Measurements from ENCODE around the gene TBC1D3B. TPM values are rescaled to one million over a fixed set of nuclear protein-coding genes. Genes with fewer than 3 reads are reported as not detected.

TBC1D3B gene
- total and polyA plus RNA-seq, 10 of the 15 experiments (the other 5 are each of a cell fraction or from before 2014, with no cell fraction given), result 0.67 to 8.5 (median 1.7) TPM; not detected in 2

GRCh38 chr17:36117505-36118382, 58.7 kb downstream of the TBC1D3B start (continued):
- TF ChIP-seq GATAD2B (conservative IDR thresholded peaks at IDR 0.05; ENCODE audit: low read depth) (no peak), PRDM15 (CRISPR knock-in tag; IDR thresholded peaks at IDR 0.05) (no peak), NFYB (IDR thresholded peaks at IDR 0.05; ENCODE audit: insufficient read depth, low read depth, low read length) (no peak), CHD4 (IDR thresholded peaks at IDR 0.05) (no peak), FOS (IDR thresholded peaks at IDR 0.05; ENCODE audit: borderline replicate concordance, extremely low read depth, insufficient read length) (no peak), CREM (IDR thresholded peaks at IDR 0.05; ENCODE audit: low read depth) (0 out of 2 replicates have a peak, but pooled peaks have one; percentile 15), ETV6 (conservative IDR thresholded peaks at IDR 0.05 in 1 of 2, IDR thresholded peaks at IDR 0.05 in 1 of 2; ENCODE audit: borderline replicate concordance in 1 of 2, low read depth in 1 of 2) (peak in 1 of 2 experiments; percentile 72; a peak in 2 of 4 replicates), IKZF2 (IDR thresholded peaks at IDR 0.05) (peak; percentile 84), ZNF207 (IDR thresholded peaks at IDR 0.05; ENCODE audit: borderline replicate concordance) (no peak), NFIC (IDR thresholded peaks at IDR 0.05; ENCODE audit: low read depth, low read length) (peak; percentile 89), CBX3 (IDR thresholded peaks at IDR 0.05; ENCODE audit: borderline replicate concordance, low read depth) (no peak), ZBTB40 (IDR thresholded peaks at IDR 0.05; ENCODE audit: borderline replicate concordance) (no peak), ZNF592 (IDR thresholded peaks at IDR 0.05) (no peak), SREBF1 (IDR thresholded peaks at IDR 0.05; ENCODE audit: low read length) (no peak), EGR1 (IDR thresholded peaks at IDR 0.05; ENCODE audit: borderline replicate concordance in 1 of 2, low read depth in 2 of 2, low read length in 2 of 2) (0 out of 3 replicates have a peak, but pooled peaks of 1 of the 2 experiments have one; percentile 4), TAF1 (IDR thresholded peaks at IDR 0.05; ENCODE audit: borderline replicate concordance, low read depth, low read length) (no peak)
